GM21619 (cell line): Measurements from ENCODE around the gene PIGQ.
A peak's percentile ranks its signal among the peaks of the same experiment; 100 is the strongest.

ENCODE experiments used
- ATAC-seq: cut with Tn5 transposase; IDR thresholded peaks from one replicate; pipeline ENCODE4 v1.9.1; 2021; ENCODE audit not compliant: unreplicated experiment

Gene PIGQ

GRCh38 chr16:569445-570254 lies at the start of gene PIGQ:
PIGQ (plus strand) TSS chr16:569968; CDS start chr16:574075, 4,107 bp downstream.
- ATAC-seq, result no peak

GRCh38 chr16:520847-521246 lies 48.9 kb upstream of the PIGQ start:
- ATAC-seq, result no peak

- no peak for ATAC-seq
Measured at GRCh38 chr16:521381-522210, 48.2 kb upstream of the PIGQ start.

- ATAC-seq, result no peak
Measured at GRCh38 chr16:522320-523096, 47.3 kb upstream of the PIGQ start.

GRCh38 chr16:523097-523741 lies 46.5 kb upstream of the PIGQ start:
- no peak for ATAC-seq

GRCh38 chr16:524274-525040 lies 45.3 kb upstream of the PIGQ start:
- ATAC-seq, result no peak

- no peak for ATAC-seq
Measured at GRCh38 chr16:525123-525519, 44.6 kb upstream of the PIGQ start.

GRCh38 chr16:525520-526180 lies 44.1 kb upstream of the PIGQ start:
- no peak for ATAC-seq

GRCh38 chr16:526181-527014 lies 43.4 kb upstream of the PIGQ start:
- no peak for ATAC-seq

GRCh38 chr16:527015-527903 lies 42.5 kb upstream of the PIGQ start, which contains the start of gene CAPN15:
CAPN15 (plus strand) TSS chr16:527712; CDS start chr16:546839, 19,127 bp downstream.
- ATAC-seq, result peak; percentile 53

GRCh38 chr16:528111-529011 lies 41.4 kb upstream of the PIGQ start:
- peak; percentile 4 for ATAC-seq

- ATAC-seq, result no peak
Measured at GRCh38 chr16:529012-529575, 40.7 kb upstream of the PIGQ start.

- ATAC-seq, result no peak
Measured at GRCh38 chr16:530111-530817, 39.5 kb upstream of the PIGQ start.

GRCh38 chr16:531494-532125 lies 38.2 kb upstream of the PIGQ start:
- ATAC-seq, result no peak
